SU-DHL-6 (cell line): Measurements from ENCODE around the gene GAPVD1.

Experiments
- EZH2phosphoT487 ChIP-seq: fragments of 200-600 bp; sonication (generic), shearing (Covaris generic); conservative IDR thresholded peaks from 2 replicates; pipeline ENCODE4 v1.6.1; 2018; ENCODE audit warnings: mild to moderate bottlenecking, antibody characterized with exemption, low read length, moderate library complexity, mixed read lengths
- TF ChIP-seq, protein P1 (sequence below): fragments of 200-600 bp; sonication (generic); IDR thresholded peaks from one replicate; pipeline ENCODE4 v1.5.1; 2017; ENCODE audit warnings: antibody characterized with exemption, mild to moderate bottlenecking, low read length, moderate library complexity; ENCODE audit not compliant: insufficient read depth, poor library complexity, severe bottlenecking

DNA sequence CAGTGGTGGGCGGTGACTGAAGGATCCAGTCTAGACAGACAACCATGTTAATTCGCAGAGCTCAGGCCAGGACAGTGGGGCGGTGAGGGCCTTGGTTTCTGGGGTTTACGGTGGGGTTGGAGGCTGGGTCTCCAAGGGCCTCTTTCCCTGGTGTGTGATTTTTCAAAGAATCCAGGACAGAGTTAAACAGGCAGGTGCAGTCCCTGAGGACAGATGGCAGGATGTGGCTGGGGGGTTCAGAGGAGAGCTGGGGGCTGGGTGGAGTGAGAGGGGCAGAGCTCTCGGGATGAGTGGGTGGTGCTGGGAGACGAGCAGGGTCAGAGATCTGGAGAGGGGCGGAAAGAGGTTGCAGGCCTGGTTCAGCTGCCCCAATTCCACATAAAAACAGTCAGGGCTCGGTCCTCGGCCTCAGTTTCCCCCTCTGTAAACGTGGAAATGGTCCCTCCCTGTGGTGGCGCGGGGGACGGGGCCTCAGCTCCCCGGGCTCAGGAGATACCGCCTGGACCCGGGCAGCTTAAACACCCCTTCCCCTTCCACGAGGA lies 145.9 kb downstream of the GAPVD1 start:
- TF ChIP-seq, protein P1, sequence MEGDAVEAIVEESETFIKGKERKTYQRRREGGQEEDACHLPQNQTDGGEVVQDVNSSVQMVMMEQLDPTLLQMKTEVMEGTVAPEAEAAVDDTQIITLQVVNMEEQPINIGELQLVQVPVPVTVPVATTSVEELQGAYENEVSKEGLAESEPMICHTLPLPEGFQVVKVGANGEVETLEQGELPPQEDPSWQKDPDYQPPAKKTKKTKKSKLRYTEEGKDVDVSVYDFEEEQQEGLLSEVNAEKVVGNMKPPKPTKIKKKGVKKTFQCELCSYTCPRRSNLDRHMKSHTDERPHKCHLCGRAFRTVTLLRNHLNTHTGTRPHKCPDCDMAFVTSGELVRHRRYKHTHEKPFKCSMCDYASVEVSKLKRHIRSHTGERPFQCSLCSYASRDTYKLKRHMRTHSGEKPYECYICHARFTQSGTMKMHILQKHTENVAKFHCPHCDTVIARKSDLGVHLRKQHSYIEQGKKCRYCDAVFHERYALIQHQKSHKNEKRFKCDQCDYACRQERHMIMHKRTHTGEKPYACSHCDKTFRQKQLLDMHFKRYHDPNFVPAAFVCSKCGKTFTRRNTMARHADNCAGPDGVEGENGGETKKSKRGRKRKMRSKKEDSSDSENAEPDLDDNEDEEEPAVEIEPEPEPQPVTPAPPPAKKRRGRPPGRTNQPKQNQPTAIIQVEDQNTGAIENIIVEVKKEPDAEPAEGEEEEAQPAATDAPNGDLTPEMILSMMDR = no peak
- no peak for TF ChIP-seq EZH2phosphoT487
